Dermis blood vessel endothelial cell (primary cell): Measurements from ENCODE around the gene ZC3H10. TPM values are rescaled to one million over a fixed set of nuclear protein-coding genes. Genes with fewer than 3 reads are reported as not detected.
A peak's percentile ranks its signal among the peaks of the same experiment; 100 is the strongest.

Experiments
- DNase-seq: peaks from one replicate; pipeline ENCODE4 v3.0.0; 2010
- total RNA-seq: library from RNA; depleted of rRNA; stranded (reverse); fragments of >200 nt; gene quantifications from 2 replicates; pipeline ENCODE4 v1.2.3, GENCODE V29; 2014

ZC3H10 gene
- total RNA-seq, 1 donor from 2014 or later, result 5.6 TPM

GRCh38 chr12:56128670-56129205, 10.7 kb downstream of the ZC3H10 start:
- DNase-seq, result peak; percentile 41

GRCh38 chr12:56129206-56129941, 11.3 kb downstream of the ZC3H10 start:
- DNase-seq, result peak; percentile 55

- DNase-seq, result no peak
Observed at GRCh38 chr12:56129942-56130495, 12.0 kb downstream of the ZC3H10 start.

- DNase-seq, result no peak
Observed at GRCh38 chr12:56130876-56131275, 12.8 kb downstream of the ZC3H10 start.

- DNase-seq, result no peak
Observed at GRCh38 chr12:56134897-56135296, 16.8 kb downstream of the ZC3H10 start.

- DNase-seq, result no peak
Observed at GRCh38 chr12:56137853-56138571, 19.9 kb downstream of the ZC3H10 start.

- DNase-seq, result no peak
Observed at GRCh38 chr12:56141946-56142784, 24.1 kb downstream of the ZC3H10 start.

- DNase-seq, result no peak
Observed at GRCh38 chr12:56143217-56143616, 25.2 kb downstream of the ZC3H10 start.

- DNase-seq, result peak; percentile 82
Observed at GRCh38 chr12:56143870-56144269, 25.8 kb downstream of the ZC3H10 start.

- DNase-seq, result no peak
Observed at GRCh38 chr12:56145217-56145616, 27.2 kb downstream of the ZC3H10 start.

- peak; percentile 83 for DNase-seq
Observed at GRCh38 chr12:56146492-56147460, 28.7 kb downstream of the ZC3H10 start.

- peak; percentile 56 for DNase-seq
Observed at GRCh38 chr12:56150563-56150962, 32.5 kb downstream of the ZC3H10 start.

- DNase-seq, result peak; percentile 34
Observed at GRCh38 chr12:56151672-56152131, 33.6 kb downstream of the ZC3H10 start.

GRCh38 chr12:56152132-56152755, 34.2 kb downstream of the ZC3H10 start, which contains the start of gene MYL6B:
MYL6B (plus strand) TSS chr12:56152587; CDS start chr12:56153919, 1,332 bp downstream.
- DNase-seq, result peak; percentile 94

- DNase-seq, result no peak
Observed at GRCh38 chr12:56152756-56153677, 35.0 kb downstream of the ZC3H10 start.

- DNase-seq, result no peak
Observed at GRCh38 chr12:56153678-56154065, 35.6 kb downstream of the ZC3H10 start.

- DNase-seq, result no peak
Observed at GRCh38 chr12:56154246-56154771, 36.2 kb downstream of the ZC3H10 start.

- DNase-seq, result no peak
Observed at GRCh38 chr12:56154818-56155217, 36.8 kb downstream of the ZC3H10 start.

GRCh38 chr12:56155256-56155845, 37.3 kb downstream of the ZC3H10 start:
- DNase-seq, result no peak
